GM12891 (cell line): ENCODE data around the gene RXYLT1.

Experiments
- DNase-seq: peaks from one replicate; pipeline ENCODE4 v3.0.0; 2011; ENCODE audit warnings: low spot score; ENCODE audit not compliant: insufficient read length
- FAIRE-seq: peaks from 2 replicates; lab custom pipeline; 2011; peaks lifted over from hg19 to GRCh38; lab: Jason Lieb, UNC
- PAX5 ChIP-seq: IDR thresholded peaks from 2 replicates; pipeline ENCODE4 v1.6.1; 2011; ENCODE audit warnings: low read length, moderate library complexity, mild to moderate bottlenecking; ENCODE audit not compliant: insufficient read depth, severe bottlenecking
- POLR2A ChIP-seq: IDR thresholded peaks from 2 replicates; pipeline ENCODE4 v1.6.1; 2011; ENCODE audit warnings: low read depth, low read length, control low read depth
- POLR2AphosphoS5 ChIP-seq: IDR thresholded peaks from 2 replicates; pipeline ENCODE4 v1.6.1; 2011; ENCODE audit warnings: low read depth, low read length, control low read depth
- POU2F2 ChIP-seq: IDR thresholded peaks from 2 replicates; pipeline ENCODE4 v1.6.1; 2011; ENCODE audit warnings: low read depth, mild to moderate bottlenecking, control low read depth, low read length, moderate library complexity
- SPI1 ChIP-seq: IDR thresholded peaks from 2 replicates; pipeline ENCODE4 v1.6.1; 2011; ENCODE audit warnings: low read depth, low read length, control low read depth
- TAF1 ChIP-seq: IDR thresholded peaks from 2 replicates; pipeline ENCODE4 v1.6.1; 2011; ENCODE audit warnings: low read depth, low read length, control low read depth

The RXYLT1 gene

GRCh38 chr12:63815482-63815852, 35.8 kb downstream of the RXYLT1 start:
- TF ChIP-seq POLR2AphosphoS5 = no peak
- TF ChIP-seq POU2F2 = no peak
- no peak for TF ChIP-seq PAX5
- no peak for TF ChIP-seq TAF1
- TF ChIP-seq POLR2A = no peak
- no peak for TF ChIP-seq SPI1
- no peak for FAIRE-seq
- DNase-seq = no peak

- no peak for FAIRE-seq
- TF ChIP-seq POLR2AphosphoS5 (no peak), POU2F2 (no peak), SPI1 (no peak), TAF1 (no peak), POLR2A (no peak), PAX5 (no peak)
- no peak for DNase-seq
Observed at GRCh38 chr12:63816031-63816430, 36.3 kb downstream of the RXYLT1 start.

- FAIRE-seq = no peak
- TF ChIP-seq TAF1 (no peak), SPI1 (no peak), PAX5 (no peak), POLR2AphosphoS5 (no peak), POLR2A (no peak), POU2F2 (no peak)
- DNase-seq = no peak
Observed at GRCh38 chr12:63820427-63820826, 40.7 kb downstream of the RXYLT1 start.

- DNase-seq (no peak), FAIRE-seq (no peak)
- TF ChIP-seq POLR2A (no peak), POLR2AphosphoS5 (no peak), POU2F2 (no peak)
Observed at GRCh38 chr12:63821781-63822251, 42.1 kb downstream of the RXYLT1 start.

- FAIRE-seq (no peak), DNase-seq (no peak)
- TF ChIP-seq SPI1 (no peak), POLR2A (no peak), TAF1 (no peak), PAX5 (no peak), POLR2AphosphoS5 (no peak), POU2F2 (no peak)
Observed at GRCh38 chr12:63822352-63822751, 42.6 kb downstream of the RXYLT1 start.

GRCh38 chr12:63823040-63823439, 43.3 kb downstream of the RXYLT1 start:
- DNase-seq = no peak
- FAIRE-seq = peak; percentile 62
- no peak for TF ChIP-seq POLR2A
- TF ChIP-seq POLR2AphosphoS5 = no peak
- no peak for TF ChIP-seq TAF1
- TF ChIP-seq POU2F2 = no peak
- no peak for TF ChIP-seq PAX5
- no peak for TF ChIP-seq SPI1

GRCh38 chr12:63826006-63826585, 46.4 kb downstream of the RXYLT1 start:
- TF ChIP-seq PAX5 = no peak
- 0 out of 2 replicates have a peak, but pooled peaks have one; percentile 25 for TF ChIP-seq SPI1
- DNase-seq (no peak), FAIRE-seq (peak; percentile 76)

GRCh38 chr12:63828867-63829266, 49.2 kb downstream of the RXYLT1 start:
- DNase-seq (no peak), FAIRE-seq (no peak)
- no peak for TF ChIP-seq SPI1
- TF ChIP-seq POLR2AphosphoS5 = no peak

GRCh38 chr12:63836046-63836445, 56.3 kb downstream of the RXYLT1 start:
- DNase-seq = no peak
- TF ChIP-seq POLR2AphosphoS5 = no peak
- TF ChIP-seq POU2F2 = no peak
- no peak for TF ChIP-seq PAX5
- no peak for TF ChIP-seq SPI1
- TF ChIP-seq POLR2A = no peak
- no peak for TF ChIP-seq TAF1
- no peak for FAIRE-seq

- DNase-seq (no peak), FAIRE-seq (no peak)
- TF ChIP-seq POLR2A = no peak
- no peak for TF ChIP-seq POU2F2
- no peak for TF ChIP-seq SPI1
- no peak for TF ChIP-seq POLR2AphosphoS5
- TF ChIP-seq TAF1 = no peak
- TF ChIP-seq PAX5 = no peak
Observed at GRCh38 chr12:63836936-63837335, 57.2 kb downstream of the RXYLT1 start.

- no peak for TF ChIP-seq POLR2A
- TF ChIP-seq POLR2AphosphoS5 = no peak
- no peak for TF ChIP-seq SPI1
- TF ChIP-seq POU2F2 = no peak
- no peak for TF ChIP-seq PAX5
- no peak for TF ChIP-seq TAF1
- FAIRE-seq (no peak), DNase-seq (no peak)
Observed at GRCh38 chr12:63838411-63838810, 58.7 kb downstream of the RXYLT1 start.
